K562 (cell line): Measurements from ENCODE around the gene CALB2. TPM values are rescaled to one million over a fixed set of nuclear protein-coding genes. Genes with fewer than 3 reads are reported as not detected.

Source experiments
- ARID1B ChIP-seq: fragments of 450-650 bp; IDR thresholded peaks from 2 replicates; pipeline ENCODE4 v1.6.1; 2016; ENCODE audit warnings: antibody characterized with exemption, mild to moderate bottlenecking, inconsistent platforms
- ELF2 ChIP-seq: fragments of 250-450 bp; sonication (Bioruptor Pico); IDR thresholded peaks from 2 replicates; pipeline ENCODE4 v1.5.0; 2021; ENCODE audit warnings: mild to moderate bottlenecking
- NR2C1 ChIP-seq, 2 experiments: fragments of 450-650 bp; IDR thresholded peaks; 2 replicates each; pipeline ENCODE4 v1.6.1; 2017; ENCODE audit warnings: mild to moderate bottlenecking in 2 of 2, antibody characterized with exemption in 1 of 2, inconsistent platforms in 1 of 2, missing compliant biosample characterization in 1 of 2, missing genetic modification characterization in 1 of 2
- PML ChIP-seq: IDR thresholded peaks from 2 replicates; pipeline ENCODE4 v1.6.1; 2012; ENCODE audit warnings: low read length, inconsistent platforms
- THAP7 ChIP-seq: fragments of 250-450 bp; sonication (Bioruptor Pico); IDR thresholded peaks from 2 replicates; pipeline ENCODE4 v1.5.0; 2021
- XRCC5 ChIP-seq: fragments of 200-400 bp; formaldehyde crosslinking; IDR thresholded peaks from 2 replicates; pipeline ENCODE4 v1.6.1; 2017; ENCODE audit warnings: low read depth, mild to moderate bottlenecking, low read length
- ZNF134 ChIP-seq: fragments of 250-450 bp; sonication (Bioruptor Pico); conservative IDR thresholded peaks from 2 replicates; pipeline ENCODE4 v1.4.0; 2020
- ZNF408 ChIP-seq: fragments of 250-450 bp; sonication (Bioruptor Pico); IDR thresholded peaks from 2 replicates; pipeline ENCODE4 v1.4.0; 2020; ENCODE audit warnings: low read depth, mild to moderate bottlenecking, moderate library complexity
- ZNF449 ChIP-seq: fragments of 250-450 bp; sonication (Bioruptor Pico); IDR thresholded peaks from 2 replicates; pipeline ENCODE4 v1.8.0; 2022; ENCODE audit warnings: moderate library complexity, mild to moderate bottlenecking, inconsistent platforms
- ZNF766 ChIP-seq: fragments of 200-800 bp; sonication (Bioruptor generic); conservative IDR thresholded peaks from 2 replicates; pipeline ENCODE4 v1.6.1; 2016; ENCODE audit warnings: missing genetic modification characterization, missing compliant biosample characterization
- polyA plus RNA-seq, 8 experiments: library from polyadenylated mRNA; depleted of rRNA in 4 of 8; stranded (reverse) in 5 of 8; unstranded in 3 of 8; fragments of >200 nt; fragmentation: Nextera tagmentation in 2 of 8; fragmentation: Illumina TruSeq in 1 of 8; extraction: Ambion mirVana in 2 of 8; extraction: Trizol in 1 of 8; gene quantifications; 2 replicates each; pipeline versions ENCODE4 v1.2.1 to v1.2.3, GENCODE V29; 2011 to 2014; ENCODE audit warnings: inconsistent platforms in 1 of 8, missing spikeins in 1 of 8
- total RNA-seq, 7 experiments: library from RNA; depleted of rRNA in 6 of 7; stranded (reverse); fragments of >200 nt in 6 of 7; fragmentation: Illumina TruSeq in 2 of 7; extraction: Trizol in 2 of 7; gene quantifications; 2 replicates each; pipeline versions ENCODE4 v1.2.1 to v1.2.3, GENCODE V29; 2011 to 2021; ENCODE audit warnings: low replicate concordance in 1 of 7
- TF ChIP-seq, protein P1 (sequence below): fragments of 150-350 bp; conservative IDR thresholded peaks from 2 replicates; pipeline ENCODE4 v1.6.1; 2014; ENCODE audit warnings: low read length
- TF ChIP-seq, protein P2 (sequence below): fragments of 450-650 bp; IDR thresholded peaks from 2 replicates; pipeline ENCODE4 v1.6.1; 2017; ENCODE audit warnings: mild to moderate bottlenecking, moderate library complexity
- TF ChIP-seq, protein P3 (sequence below): sonication (generic); formaldehyde crosslinking; IDR thresholded peaks from 2 replicates; pipeline ENCODE4 v1.8.0; 2023; ENCODE audit warnings: missing genetic modification reagents, mild to moderate bottlenecking, borderline replicate concordance
- TF ChIP-seq, protein P4 (sequence below), 3 experiments: fragments of 200-800 bp in 1 of 3; sonication (Bioruptor generic) in 1 of 3; sonication (generic) in 1 of 3; formaldehyde crosslinking in 1 of 3; IDR thresholded peaks; 2 replicates each; pipeline versions ENCODE4 v1.6.1 to v1.8.0; 2016 to 2022; ENCODE audit warnings: mild to moderate bottlenecking in 2 of 3, missing compliant biosample characterization in 2 of 3, missing genetic modification characterization in 2 of 3, missing genetic modification reagents in 1 of 3

Gene CALB2
- total and polyA plus RNA-seq, 9 of the 15 experiments (the other 6 are each of a cell fraction or from before 2014, with no cell fraction given): not detected

DNA sequence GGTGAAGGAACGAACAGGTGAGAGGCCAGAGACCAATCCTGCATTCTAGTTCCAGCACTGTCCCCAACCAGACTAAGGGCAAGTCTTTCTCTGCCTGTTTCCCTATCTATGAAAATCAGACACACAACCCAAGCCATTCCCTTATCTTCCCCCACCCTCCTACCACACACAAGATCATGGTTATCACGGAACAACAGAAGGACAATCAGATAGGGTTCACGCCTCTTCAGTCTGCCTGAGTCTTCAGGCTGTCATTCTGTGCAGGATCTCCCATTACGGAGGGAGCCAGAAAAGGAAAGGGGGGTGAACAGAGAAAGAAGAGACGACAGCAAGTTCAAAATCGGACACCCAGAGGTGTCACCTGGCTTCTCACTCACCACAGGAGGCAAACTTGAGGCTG, 72.2 kb downstream of the CALB2 start (continued):
- TF ChIP-seq, protein P1, sequence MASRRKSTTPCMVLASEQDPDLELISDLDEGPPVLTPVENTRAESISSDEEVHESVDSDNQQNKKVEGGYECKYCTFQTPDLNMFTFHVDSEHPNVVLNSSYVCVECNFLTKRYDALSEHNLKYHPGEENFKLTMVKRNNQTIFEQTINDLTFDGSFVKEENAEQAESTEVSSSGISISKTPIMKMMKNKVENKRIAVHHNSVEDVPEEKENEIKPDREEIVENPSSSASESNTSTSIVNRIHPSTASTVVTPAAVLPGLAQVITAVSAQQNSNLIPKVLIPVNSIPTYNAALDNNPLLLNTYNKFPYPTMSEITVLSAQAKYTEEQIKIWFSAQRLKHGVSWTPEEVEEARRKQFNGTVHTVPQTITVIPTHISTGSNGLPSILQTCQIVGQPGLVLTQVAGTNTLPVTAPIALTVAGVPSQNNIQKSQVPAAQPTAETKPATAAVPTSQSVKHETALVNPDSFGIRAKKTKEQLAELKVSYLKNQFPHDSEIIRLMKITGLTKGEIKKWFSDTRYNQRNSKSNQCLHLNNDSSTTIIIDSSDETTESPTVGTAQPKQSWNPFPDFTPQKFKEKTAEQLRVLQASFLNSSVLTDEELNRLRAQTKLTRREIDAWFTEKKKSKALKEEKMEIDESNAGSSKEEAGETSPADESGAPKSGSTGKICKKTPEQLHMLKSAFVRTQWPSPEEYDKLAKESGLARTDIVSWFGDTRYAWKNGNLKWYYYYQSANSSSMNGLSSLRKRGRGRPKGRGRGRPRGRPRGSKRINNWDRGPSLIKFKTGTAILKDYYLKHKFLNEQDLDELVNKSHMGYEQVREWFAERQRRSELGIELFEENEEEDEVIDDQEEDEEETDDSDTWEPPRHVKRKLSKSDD: no peak
- TF ChIP-seq XRCC5 (no peak), PML (peak; percentile 93), ZNF134 (CRISPR knock-in tag) (0 out of 2 replicates have a peak, but pooled peaks have one; percentile 6), THAP7 (no peak), ELF2 (CRISPR knock-in tag) (no peak), ZNF449 (peak; percentile 81; the same call in 1 of the 2 replicates), ARID1B (peak; percentile 98), NR2C1 (IDR thresholded peaks at IDR 0.05) (peak; percentile 38; the same call in 1 of the 2 replicates), NR2C1 (tag; IDR thresholded peaks at IDR 0.05) (peak; percentile 31; the same call in 1 of the 2 replicates), ZNF766 (CRISPR knock-in tag) (peak; percentile 89), ZNF408 (CRISPR knock-in tag) (no peak)
- TF ChIP-seq, protein P2, sequence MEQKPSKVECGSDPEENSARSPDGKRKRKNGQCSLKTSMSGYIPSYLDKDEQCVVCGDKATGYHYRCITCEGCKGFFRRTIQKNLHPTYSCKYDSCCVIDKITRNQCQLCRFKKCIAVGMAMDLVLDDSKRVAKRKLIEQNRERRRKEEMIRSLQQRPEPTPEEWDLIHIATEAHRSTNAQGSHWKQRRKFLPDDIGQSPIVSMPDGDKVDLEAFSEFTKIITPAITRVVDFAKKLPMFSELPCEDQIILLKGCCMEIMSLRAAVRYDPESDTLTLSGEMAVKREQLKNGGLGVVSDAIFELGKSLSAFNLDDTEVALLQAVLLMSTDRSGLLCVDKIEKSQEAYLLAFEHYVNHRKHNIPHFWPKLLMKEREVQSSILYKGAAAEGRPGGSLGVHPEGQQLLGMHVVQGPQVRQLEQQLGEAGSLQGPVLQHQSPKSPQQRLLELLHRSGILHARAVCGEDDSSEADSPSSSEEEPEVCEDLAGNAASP: no peak
- TF ChIP-seq, protein P3, sequence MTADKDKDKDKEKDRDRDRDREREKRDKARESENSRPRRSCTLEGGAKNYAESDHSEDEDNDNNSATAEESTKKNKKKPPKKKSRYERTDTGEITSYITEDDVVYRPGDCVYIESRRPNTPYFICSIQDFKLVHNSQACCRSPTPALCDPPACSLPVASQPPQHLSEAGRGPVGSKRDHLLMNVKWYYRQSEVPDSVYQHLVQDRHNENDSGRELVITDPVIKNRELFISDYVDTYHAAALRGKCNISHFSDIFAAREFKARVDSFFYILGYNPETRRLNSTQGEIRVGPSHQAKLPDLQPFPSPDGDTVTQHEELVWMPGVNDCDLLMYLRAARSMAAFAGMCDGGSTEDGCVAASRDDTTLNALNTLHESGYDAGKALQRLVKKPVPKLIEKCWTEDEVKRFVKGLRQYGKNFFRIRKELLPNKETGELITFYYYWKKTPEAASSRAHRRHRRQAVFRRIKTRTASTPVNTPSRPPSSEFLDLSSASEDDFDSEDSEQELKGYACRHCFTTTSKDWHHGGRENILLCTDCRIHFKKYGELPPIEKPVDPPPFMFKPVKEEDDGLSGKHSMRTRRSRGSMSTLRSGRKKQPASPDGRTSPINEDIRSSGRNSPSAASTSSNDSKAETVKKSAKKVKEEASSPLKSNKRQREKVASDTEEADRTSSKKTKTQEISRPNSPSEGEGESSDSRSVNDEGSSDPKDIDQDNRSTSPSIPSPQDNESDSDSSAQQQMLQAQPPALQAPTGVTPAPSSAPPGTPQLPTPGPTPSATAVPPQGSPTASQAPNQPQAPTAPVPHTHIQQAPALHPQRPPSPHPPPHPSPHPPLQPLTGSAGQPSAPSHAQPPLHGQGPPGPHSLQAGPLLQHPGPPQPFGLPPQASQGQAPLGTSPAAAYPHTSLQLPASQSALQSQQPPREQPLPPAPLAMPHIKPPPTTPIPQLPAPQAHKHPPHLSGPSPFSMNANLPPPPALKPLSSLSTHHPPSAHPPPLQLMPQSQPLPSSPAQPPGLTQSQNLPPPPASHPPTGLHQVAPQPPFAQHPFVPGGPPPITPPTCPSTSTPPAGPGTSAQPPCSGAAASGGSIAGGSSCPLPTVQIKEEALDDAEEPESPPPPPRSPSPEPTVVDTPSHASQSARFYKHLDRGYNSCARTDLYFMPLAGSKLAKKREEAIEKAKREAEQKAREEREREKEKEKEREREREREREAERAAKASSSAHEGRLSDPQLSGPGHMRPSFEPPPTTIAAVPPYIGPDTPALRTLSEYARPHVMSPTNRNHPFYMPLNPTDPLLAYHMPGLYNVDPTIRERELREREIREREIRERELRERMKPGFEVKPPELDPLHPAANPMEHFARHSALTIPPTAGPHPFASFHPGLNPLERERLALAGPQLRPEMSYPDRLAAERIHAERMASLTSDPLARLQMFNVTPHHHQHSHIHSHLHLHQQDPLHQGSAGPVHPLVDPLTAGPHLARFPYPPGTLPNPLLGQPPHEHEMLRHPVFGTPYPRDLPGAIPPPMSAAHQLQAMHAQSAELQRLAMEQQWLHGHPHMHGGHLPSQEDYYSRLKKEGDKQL (CRISPR knock-in tag): no peak
- TF ChIP-seq, protein P4, sequence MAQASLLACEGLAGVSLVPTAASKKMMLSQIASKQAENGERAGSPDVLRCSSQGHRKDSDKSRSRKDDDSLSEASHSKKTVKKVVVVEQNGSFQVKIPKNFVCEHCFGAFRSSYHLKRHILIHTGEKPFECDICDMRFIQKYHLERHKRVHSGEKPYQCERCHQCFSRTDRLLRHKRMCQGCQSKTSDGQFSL (CRISPR knock-in tag; IDR thresholded peaks at IDR 0.05): no peak
- TF ChIP-seq, protein P4 (tag; IDR thresholded peaks at IDR 0.05): no peak
